Karpas-422 (cell line): ENCODE results near the gene ERVW-1. TPM values are rescaled to one million over a fixed set of nuclear protein-coding genes. Genes with fewer than 3 reads are reported as not detected.

ENCODE experiments used
- DNase-seq: peaks from one replicate; pipeline ENCODE4 v3.0.0-alpha.2; 2015
- H2AFZ ChIP-seq: fragments of 200-600 bp; sonication (generic); 2 replicates; pipeline ENCODE4 v1.6.1; 2014; ENCODE audit warnings: antibody characterized with exemption, low read length, mixed read lengths
- H3K27ac ChIP-seq: fragments of 200-600 bp; sonication (generic); 2 replicates; pipeline ENCODE4 v1.5.1; 2014; ENCODE audit warnings: mild to moderate bottlenecking, low read length, moderate library complexity
- H3K27me3 ChIP-seq: fragments of 200-600 bp; sonication (generic); 2 replicates; pipeline ENCODE4 v1.6.1; 2014; ENCODE audit warnings: low read length, mixed read lengths
- H3K36me3 ChIP-seq: fragments of 200-600 bp; sonication (generic); 2 replicates; pipeline ENCODE4 v1.6.1; 2014; ENCODE audit warnings: low read length, mixed read lengths; ENCODE audit not compliant: insufficient read depth
- H3K4me1 ChIP-seq: fragments of 200-600 bp; sonication (generic); 2 replicates; pipeline ENCODE4 v1.6.1; 2014; ENCODE audit warnings: mild to moderate bottlenecking, low read length, mixed read lengths
- H3K4me2 ChIP-seq: fragments of 200-600 bp; sonication (generic); 2 replicates; pipeline ENCODE4 v1.6.1; 2014; ENCODE audit warnings: low read length, low read depth, mild to moderate bottlenecking; ENCODE audit not compliant: poor library complexity, severe bottlenecking
- H3K4me3 ChIP-seq: fragments of 200-600 bp; sonication (generic); 2 replicates; pipeline ENCODE4 v1.5.1; 2014; ENCODE audit warnings: mild to moderate bottlenecking, antibody characterized with exemption, low read length, mixed read lengths
- H3K79me2 ChIP-seq: fragments of 200-600 bp; sonication (generic); 2 replicates; pipeline ENCODE4 v1.6.1; 2014; ENCODE audit warnings: mild to moderate bottlenecking, low read length, mixed read lengths
- H3K9ac ChIP-seq: fragments of 200-600 bp; sonication (generic); 2 replicates; pipeline ENCODE4 v1.6.0; 2014; ENCODE audit warnings: low read length
- H3K9me2 ChIP-seq: fragments of 200-600 bp; sonication (generic), shearing (Covaris generic); replicated peaks from 2 replicates; pipeline ENCODE4 v1.6.0; 2014; ENCODE audit warnings: mild to moderate bottlenecking, low read length, moderate library complexity; ENCODE audit not compliant: insufficient read depth
- H3K9me3 ChIP-seq: fragments of 300-700, 200-600 bp; sonication (generic); 2 replicates; pipeline ENCODE4 v1.6.1; 2014; ENCODE audit warnings: low read length, mixed read lengths
- H4K20me1 ChIP-seq: fragments of 200-600 bp; sonication (generic); 2 replicates; pipeline ENCODE4 v1.6.1; 2014; ENCODE audit warnings: mild to moderate bottlenecking, antibody characterized with exemption, low read length, low read depth; ENCODE audit not compliant: insufficient read depth
- total RNA-seq: library from RNA; depleted of rRNA; stranded (reverse); fragments of >200 nt; shearing (Covaris generic); gene quantifications from 2 replicates; pipeline ENCODE4 v1.2.3, GENCODE V29; 2014; ENCODE audit warnings: low replicate concordance

Gene ERVW-1
- total RNA-seq, 1 experiment from 2014 or later = not detected

- Histone ChIP-seq H3K27me3 (no peaks in the 10 kb centered on the region), H3K27ac (no peak overlapping the region), H3K79me2 (no peaks in the 10 kb centered on the region), H2AFZ (no peak overlapping the region), H3K4me2 (no peak overlapping the region), H3K4me1 (peaks cover 9% of the 10 kb centered on the region), H4K20me1 (no peaks in the 10 kb centered on the region), H3K36me3 (no peaks in the 10 kb centered on the region), H3K4me3 (no peak overlapping the region), H3K9me3 (no peaks in the 10 kb centered on the region), H3K9ac (no peak overlapping the region), H3K9me2 (no peaks in the 10 kb centered on the region)
- no peak for DNase-seq
Measured at GRCh38 chr7:92464515-92464914, 13.2 kb downstream of the ERVW-1 start.

- H3K36me3 ChIP-seq = no peaks in the 10 kb centered on the region
- H4K20me1 ChIP-seq = no peaks in the 10 kb centered on the region
- no peak overlapping the region for H3K4me3 ChIP-seq
- H3K27me3 ChIP-seq = no peaks in the 10 kb centered on the region
- peak overlapping the region; percentile 3; the same call in 1 of the 2 replicates for H2AFZ ChIP-seq
- no peaks in the 10 kb centered on the region for H3K9me3 ChIP-seq
- H3K4me2 ChIP-seq = no peak overlapping the region
- H3K27ac ChIP-seq = no peak overlapping the region
- H3K79me2 ChIP-seq = no peaks in the 10 kb centered on the region
- no peak for DNase-seq
- H3K4me1 ChIP-seq = peaks cover 9% of the 10 kb centered on the region
- no peaks in the 10 kb centered on the region for H3K9me2 ChIP-seq
- H3K9ac ChIP-seq = no peak overlapping the region
Measured at GRCh38 chr7:92462560-92462959, 15.2 kb downstream of the ERVW-1 start.

- H3K9ac ChIP-seq = no peak overlapping the region
Measured at GRCh38 chr7:92461027-92462003, 16.4 kb downstream of the ERVW-1 start.

GRCh38 chr7:92460510-92460909 lies 17.2 kb downstream of the ERVW-1 start:
- Histone ChIP-seq H3K4me2 (no peak overlapping the region), H3K36me3 (peaks cover 13% of the 10 kb centered on the region), H3K27ac (no peak overlapping the region), H4K20me1 (no peaks in the 10 kb centered on the region), H3K4me1 (peaks cover 9% of the 10 kb centered on the region), H3K27me3 (no peaks in the 10 kb centered on the region), H3K9me2 (no peaks in the 10 kb centered on the region), H3K9ac (no peak overlapping the region), H3K79me2 (no peaks in the 10 kb centered on the region), H2AFZ (no peak overlapping the region), H3K9me3 (no peaks in the 10 kb centered on the region), H3K4me3 (no peak overlapping the region)
- no peak for DNase-seq

More at GRCh38 chr7:92461027-92462003, 16.4 kb downstream of the ERVW-1 start:
- Histone ChIP-seq H3K79me2 (no peaks in the 10 kb centered on the region), H3K4me2 (peak overlapping the region; percentile 34), H3K9me3 (no peaks in the 10 kb centered on the region), H3K4me3 (no peak overlapping the region), H3K9me2 (no peaks in the 10 kb centered on the region), H3K27ac (no peak overlapping the region), H3K27me3 (no peaks in the 10 kb centered on the region), H2AFZ (peak overlapping the region; percentile 86), H3K36me3 (peaks cover 5% of the 10 kb centered on the region), H4K20me1 (no peaks in the 10 kb centered on the region), H3K4me1 (peaks cover 9% of the 10 kb centered on the region)
- peak; percentile 89 for DNase-seq

- Histone ChIP-seq H3K79me2 (no peaks in the 10 kb centered on the region), H3K9me3 (no peaks in the 10 kb centered on the region), H3K27me3 (no peaks in the 10 kb centered on the region), H2AFZ (no peak overlapping the region), H3K27ac (no peak overlapping the region), H3K4me3 (no peak overlapping the region), H3K9me2 (no peaks in the 10 kb centered on the region), H3K9ac (no peak overlapping the region), H3K4me1 (peaks cover 9% of the 10 kb centered on the region), H3K36me3 (peaks cover 17% of the 10 kb centered on the region), H4K20me1 (no peaks in the 10 kb centered on the region), H3K4me2 (no peak overlapping the region)
- DNase-seq = no peak
Measured at GRCh38 chr7:92460109-92460508, 17.6 kb downstream of the ERVW-1 start.

GRCh38 chr7:92456236-92456635 lies 21.5 kb downstream of the ERVW-1 start:
- H3K27me3 ChIP-seq = no peaks in the 10 kb centered on the region
- H3K79me2 ChIP-seq = no peaks in the 10 kb centered on the region
- no peaks in the 10 kb centered on the region for H4K20me1 ChIP-seq
- H2AFZ ChIP-seq = no peak overlapping the region
- no peak for DNase-seq
- no peak overlapping the region for H3K4me2 ChIP-seq
- peaks cover 34% of the 10 kb centered on the region for H3K36me3 ChIP-seq
- H3K9ac ChIP-seq = no peak overlapping the region
- no peak overlapping the region for H3K4me3 ChIP-seq
- no peaks in the 10 kb centered on the region for H3K9me3 ChIP-seq
- no peak overlapping the region for H3K27ac ChIP-seq
- no peaks in the 10 kb centered on the region for H3K9me2 ChIP-seq
- 0 out of 2 replicates have a peak, but pooled peaks cover 3% of the 10 kb centered on the region for H3K4me1 ChIP-seq

- no peak overlapping the region for H3K27ac ChIP-seq
- peaks cover 43% of the 10 kb centered on the region for H3K36me3 ChIP-seq
- no peak overlapping the region for H3K9ac ChIP-seq
- no peaks in the 10 kb centered on the region for H3K9me2 ChIP-seq
- H3K4me1 ChIP-seq = peaks cover 15% of the 10 kb centered on the region
- no peak overlapping the region for H2AFZ ChIP-seq
- no peak for DNase-seq
- H3K9me3 ChIP-seq = no peaks in the 10 kb centered on the region
- no peaks in the 10 kb centered on the region for H3K27me3 ChIP-seq
- H3K4me3 ChIP-seq = no peak overlapping the region
- H4K20me1 ChIP-seq = no peaks in the 10 kb centered on the region
- no peak overlapping the region for H3K4me2 ChIP-seq
- peaks cover 18% of the 10 kb centered on the region for H3K79me2 ChIP-seq
Measured at GRCh38 chr7:92451645-92452044, 26.1 kb downstream of the ERVW-1 start.

- peak overlapping the region; percentile 98 for H3K4me2 ChIP-seq
- peak overlapping the region; percentile 80 for H3K27ac ChIP-seq
- peaks cover 18% of the 10 kb centered on the region for H3K4me1 ChIP-seq
- peak overlapping the region; percentile 95 for H3K4me3 ChIP-seq
- peak; percentile 83 for DNase-seq
- no peaks in the 10 kb centered on the region for H3K9me2 ChIP-seq
- H2AFZ ChIP-seq = peak overlapping the region; percentile 91
- peaks cover 18% of the 10 kb centered on the region for H3K36me3 ChIP-seq
- no peaks in the 10 kb centered on the region for H4K20me1 ChIP-seq
- H3K79me2 ChIP-seq = peaks cover 18% of the 10 kb centered on the region
- H3K9ac ChIP-seq = peak overlapping the region; percentile 99
- H3K27me3 ChIP-seq = no peaks in the 10 kb centered on the region
- H3K9me3 ChIP-seq = no peaks in the 10 kb centered on the region
Measured at GRCh38 chr7:92448205-92448747, 29.5 kb downstream of the ERVW-1 start.
